Testis (tissue), 2 donors: ENCODE measurements around the gene ASIC5.

Experiments
- CTCF ChIP-seq, 3 experiments: fragments of 450-650 bp in 2 of 3; fragments of 200-600 bp in 1 of 3; sonication (generic) in 1 of 3; IDR thresholded peaks; one replicate each; pipeline ENCODE4 v1.5.1; 2016 to 2019; ENCODE audit warnings: antibody characterized with exemption in 3 of 3, mild to moderate bottlenecking in 2 of 3, moderate library complexity in 1 of 3
- POLR2A ChIP-seq: fragments of 450-650 bp; IDR thresholded peaks from one replicate; pipeline ENCODE4 v1.6.1; 2017; ENCODE audit warnings: antibody characterized with exemption, mild to moderate bottlenecking, moderate library complexity

DNA sequence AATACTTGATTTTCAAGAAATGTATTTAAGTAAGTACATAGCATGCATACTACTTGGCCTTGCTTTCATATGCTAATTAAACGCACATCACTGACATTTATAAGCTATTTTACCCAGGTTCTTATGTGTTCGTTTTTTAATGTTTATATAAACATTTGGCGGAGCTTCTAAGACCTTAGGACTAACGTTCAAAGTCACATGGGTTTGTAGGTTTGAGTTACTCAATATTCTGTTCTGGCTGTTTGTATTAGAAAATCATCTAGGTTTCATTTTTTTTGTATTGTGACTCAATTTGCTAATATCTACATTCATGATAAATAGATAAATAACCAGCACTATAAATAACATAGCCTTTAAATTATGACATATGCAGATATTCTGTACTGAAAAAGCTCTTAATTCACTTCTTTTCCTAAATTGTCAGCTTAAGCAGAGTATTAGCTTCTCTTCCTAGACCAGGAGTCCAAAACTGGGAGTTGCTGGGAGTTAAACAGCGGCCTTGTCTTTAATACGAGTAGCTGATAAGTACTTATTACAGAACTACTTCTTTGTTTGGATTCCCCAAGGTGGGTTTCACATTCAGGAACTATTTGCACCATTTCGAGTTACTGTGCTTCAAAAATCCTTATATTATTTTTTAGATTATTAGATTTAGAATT lies 65.3 kb downstream of the ASIC5 start:
- TF ChIP-seq CTCF (IDR thresholded peaks at IDR 0.05) (no peak), POLR2A (no peak)
